HUES48 (cell line): ENCODE data around the gene SLC40A1.

Source experiments
- H3K27ac ChIP-seq: one replicate; pipeline ENCODE4 v1.7.0; 2013; ENCODE audit warnings: low read depth, low read length, inconsistent platforms
- H3K27me3 ChIP-seq: 2 replicates; pipeline ENCODE4 v1.6.1; 2013; ENCODE audit warnings: mild to moderate bottlenecking, low read length; ENCODE audit not compliant: control insufficient read depth, insufficient read depth
- H3K36me3 ChIP-seq: 2 replicates; pipeline ENCODE4 v1.6.1; 2013; ENCODE audit warnings: low read length; ENCODE audit not compliant: control insufficient read depth, insufficient read depth
- H3K4me1 ChIP-seq: 2 replicates; pipeline ENCODE4 v1.6.1; 2013; ENCODE audit warnings: mild to moderate bottlenecking, low read length; ENCODE audit not compliant: control insufficient read depth, insufficient read depth
- H3K4me3 ChIP-seq: 2 replicates; pipeline ENCODE4 v1.5.1; 2013; ENCODE audit warnings: mild to moderate bottlenecking, low read depth, low read length
- H3K9ac ChIP-seq: 2 replicates; pipeline ENCODE4 v1.6.1; 2013; ENCODE audit warnings: mild to moderate bottlenecking, low read depth, low read length, moderate library complexity
- H3K9me3 ChIP-seq: 2 replicates; pipeline ENCODE4 v1.6.1; 2013; ENCODE audit warnings: low read length; ENCODE audit not compliant: control insufficient read depth, insufficient read depth

The SLC40A1 gene

GRCh38 chr2:189599245-189599644 lies 18.7 kb upstream of the SLC40A1 start:
- no peak overlapping the region for H3K9ac ChIP-seq
- H3K36me3 ChIP-seq: no peaks in the 10 kb centered on the region
- H3K4me1 ChIP-seq: no peaks in the 10 kb centered on the region
- H3K27me3 ChIP-seq: no peaks in the 10 kb centered on the region
- H3K9me3 ChIP-seq: no peaks in the 10 kb centered on the region
- H3K4me3 ChIP-seq: no peak overlapping the region
- no peak overlapping the region for H3K27ac ChIP-seq

DNA sequence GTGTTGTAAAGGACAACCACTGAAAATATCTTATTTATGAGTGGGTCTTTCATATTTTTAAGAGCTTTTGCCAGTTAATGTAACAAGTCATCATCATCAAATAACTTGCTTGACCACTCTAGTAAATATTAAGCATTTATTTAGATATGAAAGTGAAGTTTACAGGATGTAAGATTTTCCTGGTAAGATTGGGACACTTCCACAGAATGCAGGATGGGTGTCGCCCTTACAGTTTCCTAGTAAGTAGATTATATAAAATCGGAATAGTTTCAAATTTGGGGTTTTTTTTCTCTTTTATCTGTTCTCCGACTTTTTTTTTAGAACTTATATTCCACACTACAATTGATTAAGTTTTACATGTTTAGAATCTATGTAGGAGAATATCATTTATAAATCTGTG lies 14.8 kb upstream of the SLC40A1 start:
- H3K27ac ChIP-seq: no peak overlapping the region
- H3K4me1 ChIP-seq: peaks cover 3% of the 10 kb centered on the region; the same call in 1 of the 2 replicates
- H3K36me3 ChIP-seq: no peaks in the 10 kb centered on the region
- no peak overlapping the region for H3K9ac ChIP-seq
- H3K4me3 ChIP-seq: no peak overlapping the region
- H3K27me3 ChIP-seq: no peaks in the 10 kb centered on the region
- no peaks in the 10 kb centered on the region for H3K9me3 ChIP-seq

DNA sequence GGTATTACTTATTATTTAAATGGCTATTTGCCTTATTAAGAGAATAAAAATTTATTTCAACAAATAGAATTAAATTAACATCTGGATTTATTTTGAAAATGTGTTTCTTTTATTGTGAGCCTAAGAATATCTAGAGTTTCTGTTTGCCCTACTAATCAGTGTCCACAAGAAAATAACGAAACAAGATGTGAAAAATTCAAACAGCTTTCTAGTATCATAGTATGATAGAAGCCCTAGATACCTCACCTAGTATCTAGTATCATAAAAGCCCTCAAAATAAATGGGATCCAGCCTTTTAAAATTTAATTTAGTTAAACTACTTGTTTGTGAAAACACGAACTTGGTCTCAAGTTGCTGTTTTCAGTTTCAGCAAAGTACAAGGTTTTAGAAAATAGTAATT lies 13.7 kb upstream of the SLC40A1 start:
- no peak overlapping the region for H3K9ac ChIP-seq
- H3K4me1 ChIP-seq: peaks cover 3% of the 10 kb centered on the region; the same call in 1 of the 2 replicates
- no peak overlapping the region for H3K27ac ChIP-seq
- no peaks in the 10 kb centered on the region for H3K9me3 ChIP-seq
- H3K4me3 ChIP-seq: no peak overlapping the region
- no peaks in the 10 kb centered on the region for H3K36me3 ChIP-seq
- no peaks in the 10 kb centered on the region for H3K27me3 ChIP-seq

DNA sequence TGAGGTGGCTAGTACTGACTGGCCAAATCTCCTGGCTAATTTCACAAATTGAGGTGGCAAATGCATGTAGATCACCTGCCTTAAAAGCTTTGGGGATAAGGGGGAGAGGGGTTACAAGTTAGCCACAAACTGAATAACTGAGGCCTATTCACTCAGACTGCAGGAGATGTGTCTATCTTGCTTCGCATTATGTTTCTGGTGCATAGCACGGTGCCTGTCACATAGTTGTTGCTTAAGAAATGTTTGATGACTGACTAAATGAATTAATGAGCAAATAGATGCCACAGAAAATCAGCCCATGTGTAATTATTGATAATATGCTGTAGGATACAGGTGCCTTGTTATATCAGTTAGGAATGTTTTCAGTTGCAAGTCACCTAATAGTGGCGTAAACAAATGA lies 12.5 kb upstream of the SLC40A1 start:
- no peaks in the 10 kb centered on the region for H3K36me3 ChIP-seq
- H3K27ac ChIP-seq: no peak overlapping the region
- no peak overlapping the region for H3K9ac ChIP-seq
- H3K4me3 ChIP-seq: no peak overlapping the region
- H3K27me3 ChIP-seq: no peaks in the 10 kb centered on the region
- H3K4me1 ChIP-seq: peaks cover 3% of the 10 kb centered on the region; the same call in 1 of the 2 replicates
- H3K9me3 ChIP-seq: no peaks in the 10 kb centered on the region

DNA sequence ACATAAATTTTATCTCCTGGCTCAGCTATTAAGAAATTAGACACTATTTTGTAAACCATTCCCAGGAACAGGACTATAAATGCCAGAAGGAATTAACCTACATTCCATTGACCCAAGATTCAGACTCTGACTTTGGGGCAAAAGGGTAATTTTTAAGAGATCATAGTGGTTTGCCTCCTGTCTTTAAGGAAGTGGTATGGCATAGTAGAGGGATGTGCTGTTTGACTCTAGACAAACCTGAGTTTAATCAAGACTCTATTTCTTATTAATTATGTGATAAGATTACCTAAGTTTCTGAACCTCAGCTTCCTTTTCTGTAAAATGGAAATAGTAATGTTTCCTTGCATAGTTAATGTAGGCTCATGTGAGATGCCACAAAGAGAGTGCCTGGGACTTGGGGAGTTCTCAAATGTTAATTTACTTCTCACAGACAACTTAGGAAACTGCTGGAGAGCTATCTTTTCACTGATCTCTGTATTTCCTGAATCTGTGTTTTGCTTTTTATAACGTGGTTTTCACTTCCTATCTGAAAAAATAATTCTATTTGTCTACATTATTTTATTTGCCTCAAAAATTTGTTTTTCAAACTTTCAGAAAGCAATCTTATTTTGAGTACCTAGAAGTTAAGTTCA lies 11.9 kb upstream of the SLC40A1 start:
- H3K4me3 ChIP-seq: no peak overlapping the region
- no peaks in the 10 kb centered on the region for H3K27me3 ChIP-seq
- peaks cover 3% of the 10 kb centered on the region; the same call in 1 of the 2 replicates for H3K4me1 ChIP-seq
- H3K27ac ChIP-seq: no peak overlapping the region
- no peaks in the 10 kb centered on the region for H3K9me3 ChIP-seq
- no peaks in the 10 kb centered on the region for H3K36me3 ChIP-seq
- no peak overlapping the region for H3K9ac ChIP-seq

DNA sequence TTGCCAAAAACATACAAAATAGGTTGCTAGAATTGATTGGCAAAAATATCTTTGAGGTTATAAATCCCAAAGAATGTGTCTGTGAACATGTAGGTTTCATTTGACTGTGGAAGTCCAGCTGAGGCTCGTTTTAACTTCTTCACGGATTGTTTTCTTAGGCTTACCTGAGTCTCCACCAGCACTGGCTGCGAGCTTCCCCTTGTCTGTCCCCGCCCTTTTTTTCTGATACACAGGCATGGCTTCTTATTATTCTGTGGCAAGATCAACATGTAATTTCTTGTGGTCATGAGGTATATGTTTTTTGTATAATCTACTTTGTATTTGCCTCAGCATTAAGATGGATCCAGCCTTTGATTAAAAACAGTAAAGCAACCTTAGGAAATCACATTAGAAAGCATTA lies 7.2 kb upstream of the SLC40A1 start:
- Histone ChIP-seq H3K27me3 (peaks cover 32% of the 10 kb centered on the region), H3K27ac (no peak overlapping the region), H3K4me1 (no peaks in the 10 kb centered on the region; the same call in 1 of the 2 replicates), H3K36me3 (no peaks in the 10 kb centered on the region), H3K4me3 (no peak overlapping the region), H3K9ac (no peak overlapping the region), H3K9me3 (no peaks in the 10 kb centered on the region)

DNA sequence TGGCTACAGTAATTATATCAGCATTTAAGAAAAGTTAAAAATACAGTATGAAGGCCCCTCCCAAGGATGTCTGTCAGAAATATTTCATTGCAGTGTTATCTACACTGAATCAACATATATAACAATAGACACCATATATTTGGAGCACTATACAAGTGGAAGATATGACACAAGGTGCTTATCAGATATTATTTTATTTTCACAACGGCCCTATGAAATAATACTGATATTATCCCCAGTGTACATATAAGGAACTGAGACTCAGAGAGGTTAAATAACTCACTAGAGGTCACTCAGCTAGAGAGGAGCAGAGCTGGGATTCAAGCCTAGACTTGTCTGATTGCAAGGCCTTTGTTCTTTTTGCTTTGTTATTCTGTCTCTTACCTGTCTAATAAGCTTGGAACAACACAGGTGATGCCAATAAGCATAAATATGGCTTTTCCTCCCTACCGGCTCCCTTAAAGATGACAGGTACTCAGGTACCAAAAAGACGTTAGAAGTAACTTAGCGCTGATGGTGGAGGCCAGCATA lies 4.7 kb upstream of the SLC40A1 start:
- Histone ChIP-seq H3K4me3 (no peak overlapping the region), H3K9me3 (no peaks in the 10 kb centered on the region), H3K4me1 (peaks cover 7% of the 10 kb centered on the region), H3K27me3 (peaks cover 57% of the 10 kb centered on the region), H3K36me3 (no peaks in the 10 kb centered on the region), H3K27ac (no peak overlapping the region), H3K9ac (no peak overlapping the region)

DNA sequence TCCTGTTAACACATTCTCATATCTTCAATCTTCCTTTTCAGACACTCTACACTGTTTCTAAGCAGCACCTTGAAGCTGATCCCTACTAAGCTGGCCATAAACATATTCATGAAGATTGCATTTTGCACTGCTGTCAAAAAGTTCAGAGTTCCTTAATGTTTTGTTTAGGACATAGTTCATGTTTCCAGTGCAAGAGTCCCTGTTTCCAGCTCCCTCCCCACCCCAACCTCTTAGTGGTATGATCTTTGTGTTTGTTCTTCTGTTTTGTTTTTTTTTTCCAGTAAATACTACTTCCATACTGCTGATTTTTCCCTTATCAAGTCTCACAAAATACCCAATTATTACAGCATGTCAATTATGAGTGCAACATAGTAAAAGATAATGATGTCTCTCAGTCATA lies 4.1 kb upstream of the SLC40A1 start:
- no peaks in the 10 kb centered on the region for H3K9me3 ChIP-seq
- H3K9ac ChIP-seq: no peak overlapping the region
- H3K36me3 ChIP-seq: no peaks in the 10 kb centered on the region
- H3K27me3 ChIP-seq: peaks cover 63% of the 10 kb centered on the region
- H3K27ac ChIP-seq: no peak overlapping the region
- peaks cover 12% of the 10 kb centered on the region for H3K4me1 ChIP-seq
- H3K4me3 ChIP-seq: no peak overlapping the region

DNA sequence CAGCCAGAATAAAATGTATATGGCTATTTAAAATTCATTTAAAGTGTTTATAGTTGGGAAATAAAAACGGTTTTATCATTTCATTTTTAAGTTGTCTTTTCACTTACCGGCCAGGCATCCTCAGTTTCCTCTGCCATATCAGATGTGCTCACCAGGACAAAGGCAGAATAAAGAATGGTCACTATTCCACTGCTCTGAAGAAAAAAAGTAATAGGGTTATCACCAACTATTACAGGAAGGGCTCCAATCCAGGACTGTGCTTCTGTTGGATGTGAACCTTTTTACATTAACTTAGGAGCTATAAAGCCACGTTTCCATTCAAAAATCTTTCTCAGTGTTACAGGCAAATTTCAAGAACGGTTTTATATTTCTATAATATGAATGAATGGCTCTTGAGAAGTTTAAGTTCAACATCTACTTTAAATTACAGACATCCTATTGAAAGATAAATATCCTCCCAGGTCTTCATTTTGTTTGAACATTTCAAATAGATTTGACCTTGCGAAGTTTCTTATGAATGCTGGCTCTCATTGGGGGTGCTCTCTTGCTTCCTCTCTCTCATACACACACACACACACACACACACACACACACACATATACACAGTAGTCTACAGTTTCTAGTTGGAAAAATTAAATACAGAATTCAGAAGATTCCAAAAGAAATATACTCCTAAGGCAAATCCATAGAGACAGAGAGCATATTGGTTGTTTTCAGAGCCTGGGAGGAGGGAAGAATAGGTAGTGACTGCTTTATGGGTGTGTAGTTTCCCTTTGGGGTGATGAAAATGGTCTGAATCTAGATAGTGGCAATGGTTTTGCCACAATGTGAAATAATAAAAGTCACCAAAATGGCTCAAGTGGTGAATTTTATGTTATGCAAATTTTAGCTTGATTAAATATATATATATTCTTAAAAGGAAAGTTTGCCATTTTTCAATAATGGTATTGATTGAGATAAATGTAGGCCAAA lies 2.9 kb upstream of the SLC40A1 start:
- Histone ChIP-seq H3K9ac (no peak overlapping the region), H3K27me3 (peaks cover 75% of the 10 kb centered on the region), H3K4me3 (no peak overlapping the region), H3K27ac (no peak overlapping the region), H3K4me1 (peaks cover 14% of the 10 kb centered on the region), H3K36me3 (no peaks in the 10 kb centered on the region), H3K9me3 (no peaks in the 10 kb centered on the region)

DNA sequence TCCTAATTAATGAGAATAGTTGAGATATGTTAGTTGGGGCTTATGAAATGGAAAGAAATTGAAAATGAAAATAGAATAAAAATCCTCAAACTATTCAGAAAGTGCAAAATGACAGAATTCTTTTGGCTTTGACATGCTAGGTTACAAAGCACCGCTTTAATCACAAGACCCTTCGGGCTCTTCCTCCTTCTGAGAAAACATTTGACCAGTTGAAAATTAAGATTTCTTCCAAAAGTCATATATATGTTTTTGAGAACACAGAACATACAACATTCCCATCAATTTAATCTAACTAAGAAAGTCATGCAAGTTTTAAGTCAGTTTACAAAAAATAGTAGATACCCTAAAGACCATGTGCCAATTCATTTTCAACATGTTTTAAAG lies 2.2 kb upstream of the SLC40A1 start:
- Histone ChIP-seq H3K4me1 (peaks cover 14% of the 10 kb centered on the region), H3K9me3 (no peaks in the 10 kb centered on the region), H3K36me3 (no peaks in the 10 kb centered on the region), H3K27me3 (peaks cover 82% of the 10 kb centered on the region), H3K9ac (no peak overlapping the region), H3K27ac (no peak overlapping the region), H3K4me3 (no peak overlapping the region)
